EL (cell line): ENCODE results near the gene CHAC2.
"Not testable (repeated sequence)": the region's sequence is repeated elsewhere in the genome, so short reads cannot be mapped to it uniquely, and the experiment has no call there.

ENCODE experiments used
- DNase-seq: peaks from one replicate; pipeline ENCODE4 v3.0.0-alpha.2; 2016

The CHAC2 gene

GRCh38 chr2:53767405-53768241 lies at the start of gene CHAC2:
Gene CHAC2, plus strand, starts transcription at chr2:53767804. Its CDS starts 83 bp downstream, at chr2:53767887.
- peak; percentile 82 for DNase-seq

- not testable (repeated sequence) for DNase-seq
These were observed 46.7 kb upstream of the CHAC2 start for GRCh38 chr2:53720944-53721343.

DNA sequence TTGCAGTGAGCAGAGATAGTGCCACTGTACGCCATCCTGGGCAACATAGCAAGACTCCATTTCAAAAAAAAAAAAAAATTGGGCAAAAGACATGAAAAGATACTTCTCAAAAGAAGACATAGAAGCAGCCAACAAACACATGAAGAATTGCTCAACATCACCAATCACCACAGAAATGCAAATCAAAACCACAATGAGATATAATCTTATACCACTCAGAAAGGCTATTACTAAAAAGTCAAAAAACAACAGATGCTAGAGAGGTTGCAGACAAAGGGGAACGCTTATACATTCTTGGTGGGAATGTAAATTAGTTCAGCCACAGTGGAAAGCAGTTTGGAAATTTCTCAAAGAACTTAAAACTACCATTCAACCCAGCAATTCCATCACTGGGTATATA lies 43.1 kb upstream of the CHAC2 start:
- peak; percentile 50 for DNase-seq

- DNase-seq = no peak
These were observed 41.9 kb upstream of the CHAC2 start for GRCh38 chr2:53725662-53726061.

- no peak for DNase-seq
These were observed 39.7 kb upstream of the CHAC2 start for GRCh38 chr2:53727921-53728320.

DNA sequence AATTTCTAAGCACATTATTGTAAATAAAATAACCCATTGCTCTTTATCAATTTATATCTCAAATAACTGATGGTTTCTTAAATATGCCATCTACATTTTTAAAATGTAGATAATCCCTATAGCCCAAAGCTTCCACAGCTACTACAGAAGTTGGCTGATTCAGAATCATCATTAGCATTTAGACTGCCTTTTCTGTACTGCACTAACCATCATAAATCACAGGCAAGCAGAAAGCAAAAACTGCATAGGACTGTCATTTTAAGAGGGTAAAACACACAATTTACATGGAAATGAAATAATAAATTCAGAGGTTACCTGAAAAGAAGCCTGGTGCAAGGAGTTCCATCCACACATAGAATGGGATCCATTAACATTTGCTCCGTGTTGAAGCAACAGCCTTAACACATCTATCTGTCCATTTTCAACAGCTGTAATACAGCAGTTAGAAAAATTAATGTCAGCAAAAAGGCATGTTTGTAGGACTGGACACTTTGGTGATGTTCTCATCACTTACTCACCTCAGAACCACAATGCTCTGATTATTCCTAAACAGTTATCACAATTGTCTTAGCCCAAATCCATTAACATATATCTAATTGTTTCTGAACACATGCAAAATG lies 38.4 kb upstream of the CHAC2 start:
- no peak for DNase-seq

- DNase-seq = no peak
These were observed 30.5 kb upstream of the CHAC2 start for GRCh38 chr2:53737091-53737490.

GRCh38 chr2:53739032-53739431 lies 28.6 kb upstream of the CHAC2 start:
- DNase-seq = no peak

DNA sequence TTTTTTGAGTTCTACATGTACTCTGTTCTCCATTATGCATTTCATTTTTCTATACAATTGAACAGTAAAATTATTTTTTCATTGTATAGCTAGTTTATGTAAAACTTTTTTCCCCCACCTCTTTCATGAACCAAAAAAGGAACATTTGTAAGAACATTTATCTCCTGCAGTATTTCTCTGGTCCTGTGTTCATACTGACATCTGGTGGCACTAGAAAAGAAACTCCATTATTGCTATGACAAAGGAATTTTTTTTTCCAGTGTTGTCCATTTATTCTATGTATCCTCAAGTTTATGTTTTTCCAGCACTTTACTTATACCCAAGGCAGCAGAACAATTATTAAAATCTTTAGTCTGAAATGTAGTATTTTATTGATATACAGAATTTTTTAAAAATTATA lies 27.4 kb upstream of the CHAC2 start:
- DNase-seq = peak; percentile 12

GRCh38 chr2:53744395-53745065 lies 23.1 kb upstream of the CHAC2 start:
- no peak for DNase-seq

DNA sequence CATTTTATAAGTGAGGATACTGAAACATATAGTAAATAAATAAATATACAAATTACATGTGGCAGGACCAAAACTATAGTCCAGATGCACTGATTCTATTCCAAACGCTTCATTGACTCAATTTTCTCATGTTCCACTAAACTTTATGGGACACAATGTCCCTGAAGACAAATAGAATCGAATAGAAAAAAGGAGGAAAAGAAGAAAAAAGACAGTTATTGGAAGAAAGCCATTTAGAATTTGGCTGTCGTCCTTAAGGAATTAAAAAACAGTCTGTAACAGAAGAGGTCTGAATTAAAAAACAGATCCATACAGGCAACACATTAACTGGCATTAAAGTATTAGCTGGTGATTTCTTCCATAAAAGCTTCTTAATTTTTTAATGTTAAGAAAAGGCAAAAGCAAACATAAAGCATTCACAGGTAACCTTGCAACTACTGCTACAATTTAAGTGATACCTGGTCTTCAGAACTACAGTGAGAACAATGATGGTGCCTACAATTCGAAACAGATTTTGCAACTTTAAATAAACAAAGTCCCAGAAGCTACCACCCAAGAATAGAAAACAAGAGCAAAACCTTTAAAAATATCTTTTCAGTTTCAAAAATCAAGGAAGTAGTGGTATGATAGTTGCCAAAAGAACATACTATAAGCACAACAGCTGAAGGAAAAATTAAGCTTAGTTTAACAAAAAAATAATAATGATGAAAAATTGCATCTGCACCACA lies 17.4 kb upstream of the CHAC2 start:
- DNase-seq = no peak

- peak; percentile 64 for DNase-seq
These were observed 15.9 kb upstream of the CHAC2 start for GRCh38 chr2:53751728-53752127.

DNA sequence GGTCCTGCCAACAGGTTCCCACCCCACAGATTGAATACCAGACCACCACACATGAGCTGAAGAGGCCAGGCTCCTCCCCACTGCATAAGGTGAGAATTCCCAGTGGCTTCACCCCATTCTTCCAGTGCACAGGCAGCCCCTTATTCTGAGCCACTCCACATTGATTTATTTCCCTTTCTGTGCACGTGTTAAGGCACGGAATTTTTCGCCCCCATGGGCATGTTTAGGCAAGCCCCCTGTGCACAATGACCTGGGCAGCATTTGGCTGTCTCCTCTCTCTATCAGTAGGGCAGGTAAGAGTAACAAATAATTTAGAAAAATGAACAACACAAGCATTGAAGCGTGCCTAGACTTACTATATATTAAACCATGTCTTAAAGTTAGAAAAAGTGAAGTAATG lies 15.2 kb upstream of the CHAC2 start:
- no peak for DNase-seq

DNA sequence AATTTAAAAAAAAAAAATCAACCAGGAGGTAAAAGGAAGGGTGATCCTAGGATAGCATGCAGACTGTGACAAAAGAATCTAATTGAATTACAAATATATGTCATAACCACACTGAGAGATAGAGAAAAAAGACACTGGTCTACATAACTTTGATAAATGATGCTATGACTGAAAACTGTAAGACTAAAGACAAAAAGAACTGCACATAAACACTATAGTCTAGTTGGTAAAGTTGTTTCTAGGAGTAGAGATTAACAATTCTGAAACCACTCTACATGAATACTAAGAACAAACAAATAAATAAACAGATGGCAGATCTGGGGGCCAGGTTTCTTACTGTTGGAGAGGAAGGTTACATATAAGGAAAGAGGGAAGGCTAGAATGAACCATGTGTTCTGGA lies 14.6 kb upstream of the CHAC2 start:
- no peak for DNase-seq

GRCh38 chr2:53755121-53755520 lies 12.5 kb upstream of the CHAC2 start:
- no peak for DNase-seq

DNA sequence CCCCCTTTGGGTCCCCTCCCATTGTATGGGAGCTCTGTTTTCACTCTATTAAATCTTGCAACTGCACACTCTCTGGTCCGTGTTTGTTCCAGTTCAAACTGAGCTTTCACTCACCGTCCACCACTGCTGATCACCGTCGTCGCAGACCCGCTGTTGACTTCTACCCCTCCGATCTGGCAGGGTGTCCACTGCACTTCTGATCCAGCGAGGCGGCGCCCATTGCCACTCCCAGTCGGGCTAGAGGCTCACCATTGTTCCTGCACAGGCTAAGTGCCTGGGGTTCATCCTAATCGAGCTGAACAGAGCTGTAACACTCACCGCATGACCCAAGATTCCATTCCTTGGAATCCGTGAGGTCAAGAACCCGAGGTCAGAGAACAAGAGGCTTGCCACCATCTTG lies 11.0 kb upstream of the CHAC2 start:
- no peak for DNase-seq

- not testable (repeated sequence) for DNase-seq
These were observed 10.4 kb upstream of the CHAC2 start for GRCh38 chr2:53757206-53757605.

- no peak for DNase-seq
These were observed 1.8 kb upstream of the CHAC2 start for GRCh38 chr2:53765767-53766166.

- peak; percentile 59 for DNase-seq
These were observed 588 bp downstream of the CHAC2 start for GRCh38 chr2:53768242-53768542.

DNA sequence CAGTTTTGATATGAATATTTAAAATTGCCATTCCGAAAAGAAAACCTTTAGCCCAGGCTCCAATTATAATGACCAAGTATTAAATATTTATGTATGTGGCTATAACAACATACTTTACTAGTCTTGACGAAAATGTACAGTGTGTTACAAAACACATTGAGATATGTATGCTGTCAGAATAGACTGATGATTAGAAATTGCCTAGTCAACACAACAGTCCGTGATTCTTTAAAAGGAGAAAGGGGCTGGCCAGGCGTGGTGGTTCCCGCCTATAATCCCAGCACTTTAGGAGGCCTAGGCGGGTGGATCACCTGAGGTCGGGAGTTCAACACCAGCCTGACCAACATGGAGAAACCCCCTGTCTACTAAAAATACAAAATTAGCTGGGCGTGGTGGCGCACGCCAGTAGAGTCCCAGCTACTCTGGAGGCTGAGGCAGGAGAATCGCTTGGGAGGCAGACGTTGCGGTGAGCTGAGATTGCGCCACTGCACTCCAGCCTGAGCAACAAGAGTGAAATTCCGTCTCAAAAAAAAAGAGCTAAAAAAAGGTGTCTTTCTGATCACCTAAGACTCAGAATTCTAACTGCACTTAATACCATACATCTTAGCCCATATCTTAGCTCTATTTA lies 1.8 kb downstream of the CHAC2 start:
- no peak for DNase-seq

- no peak for DNase-seq
These were observed 2.7 kb downstream of the CHAC2 start for GRCh38 chr2:53770264-53770663.

- DNase-seq = no peak
These were observed 9.5 kb downstream of the CHAC2 start for GRCh38 chr2:53777134-53777533.
